Heart right ventricle (tissue), 16 donors: ENCODE measurements around the gene DUSP1. TPM values are rescaled to one million over a fixed set of nuclear protein-coding genes. Genes with fewer than 3 reads are reported as not detected.

Source experiments
- ATAC-seq, 8 donors: fragments of 200-7000 bp; cut with Tn5 transposase; one replicate each; pipeline ENCODE4 v1.9.1; 2020; ENCODE audit warnings: mild to moderate bottlenecking in 8 of 8, moderate library complexity in 8 of 8, moderate number of reproducible peaks in 1 of 8
- DNase-seq, 2 donors: peaks; one replicate each; pipeline ENCODE4 v3.0.0-alpha.2; 2020
- H3K27ac ChIP-seq, 10 donors: fragments of 200-600 bp; sonication (generic) in 2 of 10; one replicate each; pipeline versions ENCODE4 v1.5.0 to v1.8.0; 2020 to 2022; ENCODE audit warnings: mild to moderate bottlenecking in 3 of 10
- H3K27me3 ChIP-seq, 7 donors: fragments of 200-600 bp; one replicate each; pipeline ENCODE4 v1.8.0; 2021 to 2022; ENCODE audit warnings: mild to moderate bottlenecking in 2 of 7
- H3K36me3 ChIP-seq, 9 donors: fragments of 200-600 bp; sonication (generic) in 1 of 9; one replicate each; pipeline versions ENCODE4 v1.5.0 to v1.8.0; 2020 to 2022; ENCODE audit warnings: mild to moderate bottlenecking in 2 of 9
- H3K4me1 ChIP-seq, 9 donors: fragments of 200-600 bp; sonication (generic) in 1 of 9; one replicate each; pipeline versions ENCODE4 v1.5.0 to v1.8.0; 2020 to 2022; ENCODE audit warnings: mild to moderate bottlenecking in 4 of 9
- H3K4me3 ChIP-seq, 10 donors: fragments of 200-600 bp; sonication (generic) in 2 of 10; one replicate each; pipeline versions ENCODE4 v1.5.0 to v1.8.0; 2020 to 2022; ENCODE audit warnings: mild to moderate bottlenecking in 7 of 10, moderate library complexity in 2 of 10
- H3K9me3 ChIP-seq, 11 donors: fragments of 200-600 bp in 10 of 11; sonication (generic) in 2 of 11; one replicate each; pipeline versions ENCODE4 v1.5.0 to v1.8.0; 2013 to 2022; ENCODE audit warnings: mild to moderate bottlenecking in 2 of 11, control low read depth in 1 of 11, moderate library complexity in 1 of 11
- WGBS, 2 donors: extraction: QIAGEN DNeasy Blood & Tissue Kit; methylation state at CpG; one replicate each; pipeline ENCODE4 v1.1.7; 2013; ENCODE audit warnings: inconsistent platforms in 1 of 2; 5-methylcytosine and 5-hydroxymethylcytosine counted together
- intact Hi-C, 10 donors: fragments of 100-400 bp; cut with DNase I; formaldehyde crosslinking; loops; one replicate each; pipeline versions ENCODE4 v1.11.1 to v1.14.2; 2022
- polyA plus RNA-seq, 2 donors: library from polyadenylated mRNA; stranded (reverse); fragments of 200-250 nt; gene quantifications; one replicate each; pipeline ENCODE4 v1.2.3, GENCODE V29; 2013
- total RNA-seq, 10 donors: library from RNA; stranded (reverse); fragmentation: NEBNext Ultra II Directional in 3 of 10; extraction: Animal tissue kit (Norgen Biotek cat#: 25700) in 3 of 10; gene quantifications; one replicate each; pipeline versions ENCODE4 v1.2.1 to v1.2.4, GENCODE V29; 2021 to 2023
- TF ChIP-seq, protein P1 (sequence below), 9 donors: fragments of 200-600 bp; sonication (generic) in 2 of 9; IDR thresholded peaks; one replicate each; pipeline versions ENCODE4 v1.5.0 to v1.8.0; 2021 to 2022; ENCODE audit warnings: antibody characterized with exemption in 9 of 9, mild to moderate bottlenecking in 5 of 9, moderate library complexity in 1 of 9
- donor health status: Arrhythmogenic right ventricular cardiomyopathy.
- donor health status: ischemic (EF 13 %, LVEDD 7.1; RV severe dilation, severe dysfunction).
- donor health status: healthy with polysubstance abuse.
- donor health status: DM: no; HTN: yes; CAD: no.
- donor health status: DM: no; HTN: no; CAD: no.
- donor health status: ischemic (EF 25% LVEDD 6.9; RV normal size, moderate dysfunction).
- donor health status: ischemic (EF 25% LVEDD 5.7; RV mildly dilated, moderate dysfunction).
- donor health status: healthy.
- donor health status: DM: yes; HTN: yes; CAD: no.
- donor health status: Ischemic cardiomyopathy.
- donor health status: ischemic (EF 35%, LVEDD 5.7; RV mildly dilated, moderate dysfunction).
- donor health status: nonischemic (EF 11% LVEDD 7.7; RV severe dilation, severe dysfunction).
- donor health status: DM: yes; HTN: yes; CAD: no.
- donor health status: PGD.
- donor health status: ischemic (EF 29% LVEDD 5.4; RV normal size, mild dysfunction).
- donor health status: nonischemic (EF 23%, LVEDD 6.1; RV moderate dilation, normal function).

DUSP1 gene
- total and polyA plus RNA-seq, 12 donors = 33.3 to 215 (median 125) TPM

DNA sequence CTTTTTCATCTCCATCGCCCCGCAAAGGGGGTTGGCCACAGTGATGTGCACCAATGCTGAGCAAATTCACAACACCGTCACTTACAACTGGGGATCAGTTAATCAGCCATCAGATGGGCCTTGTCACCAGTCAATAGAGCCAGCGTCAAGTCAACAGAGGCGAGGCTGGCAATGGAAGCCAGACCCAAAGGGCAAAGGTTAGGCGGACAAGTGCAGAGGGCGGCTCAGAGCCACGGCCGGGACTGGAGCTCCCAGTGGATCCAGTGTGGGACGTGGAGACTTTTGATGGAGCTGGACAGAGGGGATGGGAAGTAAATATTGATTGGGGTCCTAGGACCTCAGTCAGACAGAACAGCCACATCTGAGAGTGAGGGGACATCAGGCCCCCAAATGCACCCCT lies 45.7 kb downstream of the DUSP1 start:
- no peak for DNase-seq
- TF ChIP-seq, protein P1, sequence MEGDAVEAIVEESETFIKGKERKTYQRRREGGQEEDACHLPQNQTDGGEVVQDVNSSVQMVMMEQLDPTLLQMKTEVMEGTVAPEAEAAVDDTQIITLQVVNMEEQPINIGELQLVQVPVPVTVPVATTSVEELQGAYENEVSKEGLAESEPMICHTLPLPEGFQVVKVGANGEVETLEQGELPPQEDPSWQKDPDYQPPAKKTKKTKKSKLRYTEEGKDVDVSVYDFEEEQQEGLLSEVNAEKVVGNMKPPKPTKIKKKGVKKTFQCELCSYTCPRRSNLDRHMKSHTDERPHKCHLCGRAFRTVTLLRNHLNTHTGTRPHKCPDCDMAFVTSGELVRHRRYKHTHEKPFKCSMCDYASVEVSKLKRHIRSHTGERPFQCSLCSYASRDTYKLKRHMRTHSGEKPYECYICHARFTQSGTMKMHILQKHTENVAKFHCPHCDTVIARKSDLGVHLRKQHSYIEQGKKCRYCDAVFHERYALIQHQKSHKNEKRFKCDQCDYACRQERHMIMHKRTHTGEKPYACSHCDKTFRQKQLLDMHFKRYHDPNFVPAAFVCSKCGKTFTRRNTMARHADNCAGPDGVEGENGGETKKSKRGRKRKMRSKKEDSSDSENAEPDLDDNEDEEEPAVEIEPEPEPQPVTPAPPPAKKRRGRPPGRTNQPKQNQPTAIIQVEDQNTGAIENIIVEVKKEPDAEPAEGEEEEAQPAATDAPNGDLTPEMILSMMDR (IDR thresholded peaks at IDR 0.05) = no peak
- Histone ChIP-seq H3K36me3 (no peaks in the 10 kb centered on the region), H3K27ac (no peak overlapping the region), H3K4me3 (no peak overlapping the region), H3K9me3 (no peaks in the 10 kb centered on the region), H3K4me1 (peaks cover 3 to 28% (median 17%) of the 10 kb centered on the region in 9 donors), H3K27me3 (no peaks in the 10 kb centered on the region)
- 98 to 99% methylated on average over 10 of the region's 10 CpGs for WGBS, 2 donors
- intact Hi-C loops = no loop called here
- ATAC-seq = no peak

DNA sequence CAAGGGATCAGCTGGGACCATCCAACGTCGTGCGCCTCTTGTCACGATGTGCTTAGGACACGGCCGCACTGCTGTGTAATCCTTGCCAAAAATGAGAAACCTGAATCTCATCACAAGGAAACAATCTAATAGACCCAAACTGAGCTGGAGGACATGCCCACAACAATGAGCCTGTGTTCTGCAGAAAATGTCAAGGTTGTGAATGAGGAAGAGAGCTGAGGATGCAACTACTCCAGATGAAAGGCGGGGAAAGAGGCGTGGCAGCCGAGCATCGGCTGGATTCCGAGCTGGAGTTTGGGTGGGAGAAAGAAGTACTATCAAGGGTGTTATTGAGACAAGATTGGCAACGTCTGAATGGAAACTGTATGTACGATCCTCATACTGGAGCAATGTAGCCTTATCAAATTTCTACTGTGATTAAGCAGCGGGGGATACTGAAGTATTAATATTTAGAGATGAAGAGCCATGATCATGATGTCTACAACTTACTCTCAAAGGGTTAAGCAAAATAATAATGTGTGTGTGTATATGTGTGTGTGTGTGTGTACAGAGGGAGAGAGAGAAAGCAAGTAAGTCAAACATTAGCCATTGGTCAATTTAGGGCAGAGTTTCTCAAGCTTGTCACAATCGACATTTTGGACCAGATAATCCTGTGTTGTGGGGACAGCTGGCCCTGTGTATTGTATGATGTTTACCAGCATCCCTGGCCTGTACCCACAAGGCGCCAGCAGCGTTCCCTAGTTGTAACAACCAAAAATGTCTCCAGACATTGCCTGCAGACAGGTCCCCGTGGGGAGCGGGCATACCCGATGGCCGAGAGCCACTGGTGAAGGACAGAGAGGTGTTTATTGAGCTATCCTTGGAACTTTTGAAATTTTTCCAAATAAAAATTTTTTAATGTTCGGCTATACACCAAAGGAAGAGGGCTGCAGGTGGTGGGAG lies 46.5 kb downstream of the DUSP1 start:
- TF ChIP-seq, protein P1 (IDR thresholded peaks at IDR 0.05) = no peak
- H3K27me3 ChIP-seq = no peaks in the 10 kb centered on the region
- ATAC-seq (no peak), DNase-seq (no peak)
- no peak overlapping the region for H3K4me3 ChIP-seq
- peaks cover 4 to 31% (median 17%) of the 10 kb centered on the region in 9 donors for H3K4me1 ChIP-seq
- intact Hi-C loops = no loop called here
- WGBS, 2 donors = 71 to 76% methylated on average over 22 of the region's 22 CpGs
- H3K9me3 ChIP-seq = no peaks in the 10 kb centered on the region
- H3K36me3 ChIP-seq = no peaks in the 10 kb centered on the region
- no peak overlapping the region for H3K27ac ChIP-seq

DNA sequence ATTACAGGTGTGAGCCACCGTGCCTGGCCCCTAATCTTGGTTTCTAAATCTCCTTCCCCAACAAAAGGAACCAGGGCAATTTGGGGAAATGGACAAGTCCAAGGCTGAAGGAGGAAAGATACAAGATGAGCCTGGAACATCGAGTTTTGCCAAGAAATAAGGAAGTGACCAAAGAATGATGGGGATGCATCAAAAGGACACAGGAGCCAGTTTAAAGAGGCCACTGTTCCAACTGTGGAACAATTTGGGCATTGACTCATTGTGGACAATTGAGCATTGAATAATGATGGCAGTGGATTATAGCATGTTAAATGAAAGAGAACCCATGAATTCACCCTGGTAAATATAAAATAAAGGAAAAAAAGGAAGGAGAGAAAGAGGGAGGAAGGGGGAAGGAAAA lies 47.5 kb downstream of the DUSP1 start:
- no peaks in the 10 kb centered on the region for H3K36me3 ChIP-seq
- 75 to 77% methylated on average over 2 of the region's 2 CpGs for WGBS, 2 donors
- ATAC-seq (no peak), DNase-seq (no peak)
- no peak overlapping the region for H3K27ac ChIP-seq
- H3K9me3 ChIP-seq = no peaks in the 10 kb centered on the region
- no peak overlapping the region for H3K4me3 ChIP-seq
- intact Hi-C loops = no loop called here
- H3K4me1 ChIP-seq = peaks cover 4 to 31% (median 17%) of the 10 kb centered on the region in 9 donors
- H3K27me3 ChIP-seq = no peaks in the 10 kb centered on the region
- TF ChIP-seq, protein P1 (IDR thresholded peaks at IDR 0.05) = no peak

DNA sequence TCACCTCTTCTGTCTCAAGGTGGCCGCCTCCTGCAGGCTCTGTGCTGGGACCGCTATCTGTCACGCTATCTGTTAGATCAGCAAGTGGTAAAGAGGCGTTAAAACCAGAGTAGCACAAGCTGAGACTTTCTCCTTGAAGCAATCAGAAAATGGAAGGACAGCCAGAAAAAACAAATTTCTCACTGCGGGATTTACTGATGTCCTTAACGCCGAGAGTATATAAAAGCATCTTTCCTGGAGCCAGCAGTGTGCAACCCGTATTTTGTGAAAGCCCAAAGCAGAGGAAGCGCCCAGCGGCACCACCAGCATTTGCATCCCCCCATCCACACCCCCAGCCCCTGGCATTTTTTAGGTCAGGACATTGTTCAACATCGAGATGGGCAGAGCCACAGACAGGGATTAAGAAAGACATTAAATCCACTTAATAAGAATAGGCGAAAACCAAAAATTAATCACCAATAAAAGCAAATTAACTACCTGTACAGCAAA lies 48.6 kb downstream of the DUSP1 start:
- DNase-seq (no peak), ATAC-seq (peak in 1 of 8 donors; percentile 5)
- H3K9me3 ChIP-seq = no peaks in the 10 kb centered on the region
- peak overlapping the region in 9 of 10 donors; percentile 20 to 83 (median 63) for H3K27ac ChIP-seq
- WGBS, 2 donors = 50 to 67% methylated on average over 12 of the region's 12 CpGs
- H3K36me3 ChIP-seq = no peaks in the 10 kb centered on the region
- TF ChIP-seq, protein P1 (IDR thresholded peaks at IDR 0.05) = no peak
- no peak overlapping the region for H3K4me3 ChIP-seq
- intact Hi-C loops = no loop called here
- no peaks in the 10 kb centered on the region for H3K27me3 ChIP-seq
- H3K4me1 ChIP-seq = peaks cover 8 to 38% (median 22%) of the 10 kb centered on the region in 9 donors
